ENCODE data around the gene MYO3B.

The MYO3B gene

DNA sequence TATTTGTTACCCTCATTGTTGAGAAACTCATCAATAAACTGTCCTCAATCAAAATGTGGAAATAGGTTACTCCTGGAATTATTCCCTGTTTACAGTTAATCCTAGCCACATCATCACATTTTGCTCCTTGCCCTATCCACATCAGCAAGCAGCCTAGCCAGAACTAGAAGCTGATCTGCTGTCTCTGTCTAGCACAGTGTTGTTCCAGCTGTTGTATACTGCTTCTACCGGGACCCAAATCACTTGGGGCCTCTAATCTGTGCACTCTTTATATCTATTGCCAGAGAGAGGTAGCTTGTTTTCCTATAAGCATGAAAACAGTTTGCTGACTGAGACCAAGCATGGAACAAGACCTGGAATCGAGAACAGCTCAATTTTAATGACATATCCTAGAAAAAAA, 341.0 kb downstream of the MYO3B start:
- TF ChIP-seq, protein P1, sequence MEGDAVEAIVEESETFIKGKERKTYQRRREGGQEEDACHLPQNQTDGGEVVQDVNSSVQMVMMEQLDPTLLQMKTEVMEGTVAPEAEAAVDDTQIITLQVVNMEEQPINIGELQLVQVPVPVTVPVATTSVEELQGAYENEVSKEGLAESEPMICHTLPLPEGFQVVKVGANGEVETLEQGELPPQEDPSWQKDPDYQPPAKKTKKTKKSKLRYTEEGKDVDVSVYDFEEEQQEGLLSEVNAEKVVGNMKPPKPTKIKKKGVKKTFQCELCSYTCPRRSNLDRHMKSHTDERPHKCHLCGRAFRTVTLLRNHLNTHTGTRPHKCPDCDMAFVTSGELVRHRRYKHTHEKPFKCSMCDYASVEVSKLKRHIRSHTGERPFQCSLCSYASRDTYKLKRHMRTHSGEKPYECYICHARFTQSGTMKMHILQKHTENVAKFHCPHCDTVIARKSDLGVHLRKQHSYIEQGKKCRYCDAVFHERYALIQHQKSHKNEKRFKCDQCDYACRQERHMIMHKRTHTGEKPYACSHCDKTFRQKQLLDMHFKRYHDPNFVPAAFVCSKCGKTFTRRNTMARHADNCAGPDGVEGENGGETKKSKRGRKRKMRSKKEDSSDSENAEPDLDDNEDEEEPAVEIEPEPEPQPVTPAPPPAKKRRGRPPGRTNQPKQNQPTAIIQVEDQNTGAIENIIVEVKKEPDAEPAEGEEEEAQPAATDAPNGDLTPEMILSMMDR (IDR thresholded peaks at IDR 0.05; ENCODE audit: insufficient read depth, low read length, poor library complexity, severe bottlenecking) = no peak
- DNase-seq (ENCODE audit: extremely low read depth, insufficient read length) = no peak
- Histone ChIP-seq H3K36me3 (ENCODE audit: control insufficient read depth, insufficient read depth, low read length) (no peaks in the 10 kb centered on the region), H3K4me3 (replicated peaks; ENCODE audit: low read depth, low read length) (no peak overlapping the region), H3K27me3 (replicated peaks; ENCODE audit: control insufficient read depth, insufficient read depth, low read length) (no peaks in the 10 kb centered on the region; the same call in 1 of the 2 replicates)

DNA sequence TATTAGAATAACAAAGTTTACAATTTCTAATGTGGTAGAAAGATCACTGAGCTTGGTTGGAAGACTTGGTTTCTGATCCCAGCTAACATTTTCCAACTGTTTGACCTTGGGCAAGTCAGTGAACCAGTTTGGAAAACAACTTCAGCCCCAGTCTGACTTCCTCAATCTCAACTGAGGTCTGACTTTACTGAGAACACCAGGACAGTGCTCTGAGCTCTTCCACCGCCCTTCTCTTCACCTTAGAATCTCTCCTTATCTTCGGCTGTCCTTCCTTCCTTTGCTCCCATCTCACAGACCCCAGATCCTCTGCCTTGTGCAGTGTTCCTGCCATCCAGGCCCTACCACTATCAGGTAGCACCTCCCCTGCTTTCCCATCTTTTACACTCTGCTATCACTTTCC, 343.4 kb downstream of the MYO3B start:
- Histone ChIP-seq H3K4me3 (replicated peaks; ENCODE audit: low read depth, low read length) (no peak overlapping the region), H3K36me3 (ENCODE audit: control insufficient read depth, insufficient read depth, low read length) (no peaks in the 10 kb centered on the region), H3K27me3 (replicated peaks; ENCODE audit: control insufficient read depth, insufficient read depth, low read length) (no peaks in the 10 kb centered on the region)
- DNase-seq (ENCODE audit: extremely low read depth, insufficient read length) = no peak
- TF ChIP-seq, protein P1 (IDR thresholded peaks at IDR 0.05; ENCODE audit: insufficient read depth, low read length, poor library complexity, severe bottlenecking) = no peak

DNA sequence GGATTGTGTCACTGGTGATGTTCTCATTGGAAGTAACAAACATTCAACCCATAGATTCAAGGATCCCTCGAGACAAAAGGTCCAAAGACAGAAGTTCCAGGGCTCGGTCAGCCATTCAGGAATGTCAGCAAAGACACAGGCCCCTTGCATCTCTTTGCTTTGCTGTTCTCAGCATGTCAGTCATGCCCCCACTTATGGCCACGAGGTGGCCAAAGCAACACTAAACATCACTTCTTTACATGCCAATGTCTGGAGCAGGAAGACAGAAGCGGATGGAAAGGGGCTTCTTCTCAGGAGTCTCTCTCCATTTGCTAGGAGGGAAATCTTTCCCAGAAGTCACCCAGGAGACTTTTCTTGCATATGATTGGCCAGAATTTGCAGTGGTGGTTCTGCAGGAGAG, 345.6 kb downstream of the MYO3B start:
- H3K36me3 ChIP-seq (ENCODE audit: control insufficient read depth, insufficient read depth, low read length) = no peaks in the 10 kb centered on the region
- H3K4me3 ChIP-seq (replicated peaks; ENCODE audit: low read depth, low read length) = no peak overlapping the region
- DNase-seq (ENCODE audit: extremely low read depth, insufficient read length) = no peak
- TF ChIP-seq, protein P1 (IDR thresholded peaks at IDR 0.05; ENCODE audit: insufficient read depth, low read length, poor library complexity, severe bottlenecking) = peak; percentile 23
- H3K27me3 ChIP-seq (replicated peaks; ENCODE audit: control insufficient read depth, insufficient read depth, low read length) = no peaks in the 10 kb centered on the region

DNA sequence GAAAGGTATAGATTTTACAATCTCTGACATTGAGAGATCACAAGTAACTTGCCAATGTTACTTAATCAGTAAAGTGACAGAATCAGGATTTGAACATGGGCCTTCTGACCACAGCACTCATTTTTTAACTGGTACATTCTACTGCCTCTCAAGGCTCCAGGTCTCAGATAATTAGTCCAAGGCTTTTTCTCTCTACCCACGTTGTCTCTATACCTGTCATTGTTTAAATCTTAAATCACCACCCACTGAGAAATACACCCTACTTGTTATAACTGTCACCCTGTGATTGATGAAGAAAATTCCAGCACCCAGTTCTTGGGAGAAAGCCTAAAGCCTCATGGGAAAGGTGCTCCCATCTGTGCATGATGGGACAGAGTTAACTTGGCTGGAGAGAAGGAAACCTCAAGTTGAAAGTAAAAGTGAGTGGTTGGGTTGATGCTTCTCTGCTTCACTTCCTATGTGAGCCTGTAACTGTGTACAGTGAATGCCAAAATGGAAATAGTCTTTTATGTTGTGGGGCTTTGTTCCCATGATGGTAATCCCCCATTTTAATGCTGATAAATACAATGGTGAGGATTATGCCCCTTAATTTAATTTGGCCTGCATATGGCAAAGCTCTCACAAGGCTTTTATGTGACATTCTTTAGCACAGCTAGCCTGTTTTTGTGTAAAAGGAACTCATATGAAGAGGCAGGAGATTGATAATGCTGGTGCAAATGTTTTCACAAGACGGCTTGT, 347.1 kb downstream of the MYO3B start:
- TF ChIP-seq, protein P1 (IDR thresholded peaks at IDR 0.05; ENCODE audit: insufficient read depth, low read length, poor library complexity, severe bottlenecking) = no peak
- no peak for DNase-seq (ENCODE audit: extremely low read depth, insufficient read length)
- no peaks in the 10 kb centered on the region for H3K27me3 ChIP-seq (replicated peaks; ENCODE audit: control insufficient read depth, insufficient read depth, low read length)
- H3K36me3 ChIP-seq (ENCODE audit: control insufficient read depth, insufficient read depth, low read length) = no peaks in the 10 kb centered on the region
- H3K4me3 ChIP-seq (replicated peaks; ENCODE audit: low read depth, low read length) = no peak overlapping the region

DNA sequence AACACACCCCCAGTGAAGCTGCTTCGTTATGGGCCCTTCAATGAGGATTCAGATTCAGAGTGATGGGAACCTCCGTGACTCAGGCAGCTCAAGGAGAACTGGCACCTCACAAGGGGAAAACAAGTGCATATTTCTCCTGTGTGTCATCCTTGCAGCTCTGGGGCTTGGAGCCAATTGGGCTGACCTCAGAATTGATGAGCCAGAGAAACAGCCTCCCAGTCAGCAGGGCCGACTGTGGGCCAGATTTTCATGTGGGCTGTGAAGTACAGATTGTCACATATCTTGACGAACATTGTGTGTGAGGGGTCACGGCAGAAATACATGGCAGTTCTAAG, 347.6 kb downstream of the MYO3B start:
- Histone ChIP-seq H3K27me3 (replicated peaks; ENCODE audit: control insufficient read depth, insufficient read depth, low read length) (no peaks in the 10 kb centered on the region), H3K4me3 (replicated peaks; ENCODE audit: low read depth, low read length) (no peak overlapping the region), H3K36me3 (ENCODE audit: control insufficient read depth, insufficient read depth, low read length) (no peaks in the 10 kb centered on the region)
- DNase-seq (ENCODE audit: extremely low read depth, insufficient read length) = no peak
- TF ChIP-seq, protein P1 (IDR thresholded peaks at IDR 0.05; ENCODE audit: insufficient read depth, low read length, poor library complexity, severe bottlenecking) = no peak

DNA sequence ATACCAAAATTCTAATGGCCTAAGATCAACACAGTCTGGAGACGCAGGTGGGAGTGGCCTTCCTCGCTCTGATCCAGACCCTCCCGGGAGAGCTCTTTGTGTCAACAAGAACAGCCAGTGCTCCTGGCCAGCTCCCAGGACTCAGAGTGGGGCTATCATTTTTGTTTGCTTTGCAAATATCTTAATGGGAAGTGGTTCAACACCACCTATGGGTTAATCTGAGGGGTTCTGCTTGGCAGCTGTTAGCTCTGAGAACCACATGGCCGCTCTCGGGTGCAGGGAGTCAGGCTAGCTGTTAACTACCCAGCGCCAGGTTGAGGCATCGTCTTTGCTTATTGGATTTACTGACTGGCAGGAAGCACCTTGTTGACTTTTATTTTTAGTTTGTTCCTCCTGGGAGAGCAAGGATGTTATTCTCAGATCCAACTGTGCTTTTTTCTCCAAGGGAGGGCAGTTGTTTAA, 352.4 kb downstream of the MYO3B start:
- H3K4me3 ChIP-seq (replicated peaks; ENCODE audit: low read depth, low read length) = no peak overlapping the region
- no peaks in the 10 kb centered on the region for H3K27me3 ChIP-seq (replicated peaks; ENCODE audit: control insufficient read depth, insufficient read depth, low read length)
- TF ChIP-seq, protein P1 (IDR thresholded peaks at IDR 0.05; ENCODE audit: insufficient read depth, low read length, poor library complexity, severe bottlenecking) = no peak
- H3K36me3 ChIP-seq (ENCODE audit: control insufficient read depth, insufficient read depth, low read length) = no peaks in the 10 kb centered on the region
- no peak for DNase-seq (ENCODE audit: extremely low read depth, insufficient read length)
